HG03571 (cell line): ENCODE results near the gene ADGRB3.

Source experiments
- ATAC-seq: cut with Tn5 transposase; IDR thresholded peaks from one replicate; pipeline ENCODE4 v1.9.1; 2021; ENCODE audit not compliant: unreplicated experiment

ADGRB3 gene

DNA sequence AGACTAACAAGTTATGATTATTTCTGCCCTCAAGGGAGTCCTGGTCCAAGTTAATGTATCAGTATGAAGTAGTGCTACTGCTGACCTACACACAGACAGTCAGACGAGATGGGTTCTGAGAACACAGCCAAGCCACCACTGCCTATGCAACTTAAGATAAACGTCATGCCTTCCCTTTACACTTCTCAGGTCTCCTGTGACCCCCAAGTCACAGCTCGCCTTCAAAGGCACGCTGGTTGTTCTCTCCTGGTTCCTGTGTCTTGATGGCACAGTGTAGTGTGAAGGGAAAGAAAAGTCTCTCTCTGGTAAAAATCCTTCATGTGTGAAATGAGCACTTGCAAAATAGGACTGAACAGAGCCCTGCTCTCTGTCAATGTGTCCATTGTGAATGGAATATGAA lies 377.8 kb downstream of the ADGRB3 start:
- ATAC-seq = no peak

DNA sequence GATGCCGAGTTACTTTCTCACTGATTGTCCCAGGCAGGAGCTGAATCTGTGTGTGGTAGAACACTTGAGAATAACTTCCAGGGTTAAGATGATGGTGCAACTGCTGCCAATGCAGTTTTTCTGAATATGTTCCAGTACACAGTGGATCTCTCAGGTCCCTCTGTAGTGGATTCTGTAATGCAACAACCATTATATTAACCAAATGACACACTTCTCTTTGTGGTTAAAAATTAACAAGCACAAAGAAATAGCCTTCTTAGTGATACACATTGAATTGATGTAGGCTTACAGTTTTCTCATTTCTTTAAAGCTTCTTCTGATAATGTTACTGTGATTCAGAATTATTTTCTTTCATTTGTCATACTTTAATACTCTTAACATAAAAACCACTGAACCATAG lies 383.8 kb downstream of the ADGRB3 start:
- no peak for ATAC-seq

DNA sequence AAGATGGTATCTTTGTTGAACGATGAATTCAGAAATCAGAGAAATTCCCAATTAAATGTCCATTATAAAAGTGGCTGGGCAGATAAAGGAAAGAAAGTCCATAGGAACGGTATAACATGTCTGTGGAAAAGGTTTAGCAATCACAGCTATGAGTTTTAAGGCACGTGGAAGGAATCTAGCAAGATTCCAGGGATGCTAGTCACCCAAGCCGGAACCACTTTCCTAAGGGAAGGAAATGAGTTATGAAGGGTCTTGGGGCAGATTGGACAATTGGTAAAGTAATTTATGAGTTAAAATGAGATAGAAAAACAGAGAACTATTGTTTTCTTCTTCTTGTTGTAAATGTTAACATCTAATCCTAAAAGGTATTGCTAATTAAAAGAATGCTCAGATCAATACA lies 384.8 kb downstream of the ADGRB3 start:
- ATAC-seq = no peak

DNA sequence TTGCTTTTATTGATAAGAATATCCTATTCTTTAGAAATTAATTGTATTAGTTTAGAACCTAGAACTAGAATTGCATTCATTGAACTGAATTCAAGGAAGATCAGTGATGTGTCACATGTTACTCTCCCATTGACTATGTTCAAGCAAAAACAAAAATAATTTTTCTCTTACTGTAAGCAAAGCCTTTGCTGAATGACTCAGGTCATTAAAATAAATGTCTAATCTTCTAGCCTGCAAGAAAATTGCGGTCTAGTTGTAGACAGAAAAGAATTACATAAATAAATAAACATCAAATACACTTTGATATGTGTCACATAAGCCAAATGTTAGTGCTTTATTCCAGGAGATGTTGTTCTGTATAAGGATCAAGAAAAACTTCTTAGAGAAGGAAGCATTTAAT lies 387.9 kb downstream of the ADGRB3 start:
- ATAC-seq = no peak

- no peak for ATAC-seq
These were observed 391.2 kb downstream of the ADGRB3 start for GRCh38 chr6:69026243-69026642.

DNA sequence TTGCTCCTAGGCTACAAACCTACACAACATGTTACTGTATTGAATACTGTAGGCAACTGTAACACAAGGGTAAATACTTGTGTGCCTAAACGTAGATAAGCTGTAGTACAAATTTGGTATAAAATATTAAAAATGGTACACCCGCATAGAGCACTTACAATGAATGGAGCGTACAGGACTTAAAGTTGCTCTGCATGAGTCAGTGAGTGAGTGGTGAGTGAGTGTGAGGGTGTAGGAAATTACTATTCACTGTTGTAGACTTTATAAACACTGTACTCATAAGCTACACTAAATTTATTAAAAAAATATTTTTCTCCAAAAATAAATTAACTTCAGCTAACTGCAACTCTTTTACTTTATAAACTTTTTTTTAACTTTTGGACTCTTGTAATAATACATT lies 391.6 kb downstream of the ADGRB3 start:
- no peak for ATAC-seq

DNA sequence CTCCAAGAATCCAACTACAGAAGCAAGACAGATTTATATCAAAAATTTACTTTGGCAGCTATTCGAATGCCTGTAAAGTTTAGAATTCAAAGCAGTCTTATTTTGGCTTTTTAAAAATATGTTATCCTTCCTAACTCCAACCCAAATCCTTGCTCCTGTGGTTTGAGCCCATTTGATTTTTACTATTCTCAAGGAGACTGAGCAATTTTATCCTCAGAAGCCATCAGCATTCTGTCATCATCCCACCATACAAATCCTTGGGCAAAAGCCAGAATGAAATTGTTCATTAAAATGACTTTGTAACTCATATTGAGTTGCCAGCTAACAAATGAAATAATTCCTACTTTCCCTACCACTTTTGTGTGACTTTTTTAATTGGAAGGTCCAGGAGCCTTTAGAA lies 392.8 kb downstream of the ADGRB3 start:
- ATAC-seq = no peak

DNA sequence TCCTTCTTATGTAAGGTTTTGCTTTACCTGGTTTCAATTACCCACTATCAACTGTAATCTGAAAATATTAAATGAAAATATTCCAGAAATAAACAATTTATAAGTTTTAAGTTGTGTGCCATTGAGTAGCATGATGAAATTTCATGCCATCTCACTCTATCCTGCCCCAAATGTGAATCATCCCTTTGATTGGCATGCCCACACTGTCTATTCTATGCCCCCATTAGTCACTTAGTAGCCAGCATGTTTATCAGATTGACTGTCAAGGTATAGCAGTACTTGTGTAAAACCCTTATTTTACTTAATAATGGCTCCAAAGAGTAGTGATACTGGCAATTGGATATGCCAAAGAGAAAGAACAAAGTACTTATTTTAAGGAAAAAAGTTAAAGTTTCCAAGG lies 403.8 kb downstream of the ADGRB3 start:
- no peak for ATAC-seq

- ATAC-seq = no peak
These were observed 407.2 kb downstream of the ADGRB3 start for GRCh38 chr6:69042297-69042696.

GRCh38 chr6:69044534-69044933 lies 409.5 kb downstream of the ADGRB3 start:
- no peak for ATAC-seq

DNA sequence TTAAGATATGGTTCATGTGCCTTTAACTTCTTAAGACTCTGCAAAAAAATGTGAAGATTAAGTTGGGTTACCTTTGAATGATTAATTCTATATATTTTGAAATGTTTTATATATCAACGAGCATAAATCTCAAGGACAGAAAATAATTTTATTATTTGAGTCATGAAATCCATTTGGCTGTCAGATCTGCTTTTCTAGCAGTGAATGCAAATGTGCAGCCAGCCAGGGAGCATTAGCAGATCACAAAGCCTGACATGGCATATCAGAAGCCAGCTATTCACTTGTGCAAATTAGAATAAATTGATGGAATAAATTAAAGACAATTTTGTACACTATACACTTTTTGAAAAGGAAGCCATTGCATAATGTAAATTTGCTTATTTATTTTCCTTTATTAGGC lies 424.3 kb downstream of the ADGRB3 start:
- ATAC-seq = no peak

DNA sequence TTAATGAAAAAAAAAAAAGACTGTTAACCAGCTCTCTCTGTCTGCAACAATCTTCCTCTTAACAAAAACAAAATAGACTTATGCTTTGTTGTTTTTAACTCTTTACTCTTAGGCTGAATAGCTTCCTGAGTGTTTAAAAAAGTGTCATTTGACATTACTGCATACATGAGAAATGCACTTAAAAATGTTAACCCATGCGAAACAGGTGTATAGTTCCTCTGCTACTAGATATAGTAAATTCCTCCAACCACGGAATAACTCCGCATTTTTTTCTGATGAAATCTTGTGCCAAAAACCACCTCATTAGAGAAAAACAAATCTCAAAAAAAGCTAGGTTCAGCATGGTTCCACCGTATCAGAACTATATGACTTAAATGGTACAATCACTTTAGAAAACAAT lies 426.0 kb downstream of the ADGRB3 start:
- no peak for ATAC-seq

- ATAC-seq = no peak
These were observed 428.3 kb downstream of the ADGRB3 start for GRCh38 chr6:69063401-69063800.

DNA sequence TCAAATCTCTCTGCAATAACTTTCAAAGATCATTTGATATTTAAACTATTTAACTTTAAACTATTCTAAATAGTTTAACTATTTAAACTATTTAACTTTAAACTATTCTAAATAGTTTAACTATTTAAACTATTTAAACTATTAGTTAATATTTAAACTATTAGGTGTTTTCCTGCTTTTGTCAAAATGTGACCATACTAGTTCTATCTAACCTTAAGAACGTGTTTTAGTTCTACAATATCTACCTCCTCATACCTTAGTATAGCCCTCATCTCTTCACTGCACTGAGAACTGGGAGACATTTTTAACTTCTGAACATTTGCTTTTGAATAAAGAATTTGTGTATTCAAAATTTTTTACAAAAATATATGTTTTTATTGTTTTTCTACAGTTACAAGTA lies 429.1 kb downstream of the ADGRB3 start:
- ATAC-seq = no peak

- ATAC-seq = no peak
These were observed 434.8 kb downstream of the ADGRB3 start for GRCh38 chr6:69069881-69070280.

- ATAC-seq = no peak
These were observed 437.7 kb downstream of the ADGRB3 start for GRCh38 chr6:69072796-69073195.

DNA sequence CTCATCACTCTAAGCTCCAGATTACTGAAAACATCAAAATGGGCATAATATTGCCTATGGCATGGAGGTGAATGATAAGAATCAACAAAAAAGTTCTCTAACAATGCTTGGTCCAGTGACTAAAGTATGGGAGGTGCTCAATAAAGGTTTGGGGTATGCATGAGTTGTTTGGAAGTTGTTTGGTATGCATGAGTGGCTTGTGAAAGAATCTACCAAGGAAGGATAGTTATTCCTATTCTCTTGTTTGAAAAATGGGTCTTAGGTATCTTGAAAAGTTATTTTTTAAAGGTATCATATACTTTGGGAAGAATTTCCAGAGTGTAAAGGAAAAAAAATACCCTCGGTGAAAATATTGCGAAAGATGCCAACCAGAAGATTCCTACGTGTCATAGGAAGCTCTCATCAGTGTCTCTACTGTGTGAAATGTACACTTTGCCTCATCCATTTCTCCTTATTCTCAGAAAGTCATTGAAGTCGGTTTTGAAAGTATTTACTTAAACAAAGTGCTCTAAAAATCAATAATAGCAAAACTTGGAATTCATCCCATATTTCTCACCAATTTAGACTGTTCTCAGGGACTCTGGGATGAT lies 449.8 kb downstream of the ADGRB3 start:
- ATAC-seq = no peak

DNA sequence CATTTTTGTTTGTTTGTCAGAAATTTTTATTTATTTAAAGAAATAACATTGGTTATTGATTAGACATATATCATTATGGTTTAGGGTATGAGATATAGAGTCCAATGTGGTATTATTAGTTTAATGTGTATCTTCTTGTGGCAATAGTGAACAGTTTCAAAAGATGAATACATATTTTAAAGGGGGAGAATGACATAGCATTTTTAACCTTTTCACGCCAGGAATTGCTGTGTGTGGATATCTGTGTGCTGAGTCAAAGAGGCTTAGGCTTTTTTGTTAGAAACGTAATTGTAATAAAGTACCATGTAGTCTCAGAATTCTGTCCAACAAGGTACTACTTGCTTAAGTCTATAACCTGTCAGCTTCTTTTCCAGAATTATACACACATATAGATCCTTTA lies 451.6 kb downstream of the ADGRB3 start:
- ATAC-seq = no peak

DNA sequence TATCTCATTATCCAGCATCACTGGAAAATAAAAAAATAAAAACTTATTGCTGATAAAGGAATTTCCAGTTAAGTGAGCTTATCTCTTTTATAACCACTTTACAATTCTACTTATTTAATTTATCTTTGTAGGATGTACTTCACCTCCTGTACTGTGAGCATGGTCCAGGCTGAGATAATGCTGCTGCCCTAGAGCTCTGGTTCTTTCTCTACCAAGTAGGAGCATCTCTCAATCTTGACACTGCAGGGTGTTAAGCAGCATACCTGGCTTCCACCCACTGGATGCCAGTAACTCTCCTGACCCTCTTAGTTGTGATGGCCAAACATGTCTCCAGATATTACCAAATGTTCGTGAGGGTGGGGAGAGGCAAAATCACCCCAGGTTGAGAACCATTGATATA lies 454.5 kb downstream of the ADGRB3 start:
- ATAC-seq = no peak

GRCh38 chr6:69090132-69090531 lies 455.1 kb downstream of the ADGRB3 start:
- no peak for ATAC-seq

DNA sequence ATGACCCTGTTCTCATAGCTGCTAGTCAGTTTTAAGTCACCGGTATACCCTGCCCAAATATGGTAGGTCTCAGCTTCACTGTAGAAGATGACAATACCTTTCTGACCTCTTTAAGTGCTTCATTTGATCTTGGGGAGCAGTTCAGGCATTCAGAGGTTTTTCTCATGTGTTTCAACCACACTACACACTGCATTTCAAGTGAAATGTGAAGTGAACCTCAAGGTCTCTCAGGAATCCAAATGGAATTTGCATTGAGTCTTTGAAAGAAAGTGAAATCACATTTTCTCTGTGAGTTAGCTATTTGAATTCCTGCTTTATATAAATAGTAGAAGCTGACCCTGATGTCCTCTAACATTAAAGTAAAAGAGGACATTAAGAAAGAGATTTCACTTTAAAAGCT lies 461.6 kb downstream of the ADGRB3 start:
- ATAC-seq = no peak

DNA sequence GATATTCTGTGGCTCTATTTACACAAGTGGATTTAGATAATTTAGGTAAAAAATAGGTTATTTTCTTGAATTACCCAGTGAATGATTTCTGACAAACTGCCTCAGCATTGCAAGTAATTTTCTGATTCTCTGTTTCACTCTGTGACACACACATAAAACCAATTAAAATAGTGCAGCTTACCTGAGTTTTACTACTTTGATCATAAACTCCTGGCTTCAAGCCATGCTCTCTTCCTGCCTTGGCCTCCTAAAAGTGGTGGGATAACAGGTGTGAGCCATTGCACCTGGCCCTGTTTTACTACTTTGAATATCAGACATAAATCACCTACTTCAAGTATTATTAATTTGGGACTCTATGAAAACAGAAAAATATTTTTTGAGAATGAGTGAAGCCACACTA lies 462.9 kb downstream of the ADGRB3 start:
- no peak for ATAC-seq

- ATAC-seq = no peak
These were observed 463.8 kb downstream of the ADGRB3 start for GRCh38 chr6:69098910-69099309.

DNA sequence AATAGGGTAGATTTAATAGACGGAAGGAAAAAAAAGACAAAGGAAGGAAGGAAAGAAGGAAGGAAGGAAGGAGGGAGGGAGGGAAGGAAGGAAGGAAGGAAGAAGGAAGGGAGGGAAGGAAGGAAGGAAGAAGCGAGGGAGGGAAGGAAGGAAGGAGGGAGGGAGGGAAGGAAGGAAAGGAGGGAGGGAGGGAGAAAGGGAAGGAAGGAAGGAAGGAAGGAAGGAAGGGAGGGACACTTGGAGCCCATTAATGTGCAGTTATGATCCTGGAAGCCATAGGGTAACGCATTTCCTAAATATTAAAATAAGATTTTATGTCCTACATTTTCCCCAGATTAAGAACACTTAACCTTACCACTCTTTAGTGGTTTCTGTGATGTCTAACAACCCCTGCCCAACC lies 465.7 kb downstream of the ADGRB3 start:
- ATAC-seq = no peak
